Measurements from ENCODE around the gene PPP1R12A.
"Not testable (repeated sequence)": the region's sequence is repeated elsewhere in the genome, so short reads cannot be mapped to it uniquely, and the experiment has no call there.

Gene PPP1R12A

GRCh38 chr12:79935021-79935623 lies at the start of gene PPP1R12A:
TSS of gene PPP1R12A (minus strand) at chr12:79935097. CDS start at chr12:79934931, 166 bp downstream.
- peak; percentile 96 for DNase-seq

- DNase-seq = peak; percentile 58
Observed at GRCh38 chr12:79983986-79984620, 49.2 kb upstream of the PPP1R12A start.

- DNase-seq = no peak
Observed at GRCh38 chr12:79983492-79983891, 48.6 kb upstream of the PPP1R12A start.

GRCh38 chr12:79982086-79983062 lies 47.5 kb upstream of the PPP1R12A start:
- DNase-seq = no peak

GRCh38 chr12:79978692-79979091 lies 43.8 kb upstream of the PPP1R12A start:
- no peak for DNase-seq

GRCh38 chr12:79977856-79978460 lies 43.1 kb upstream of the PPP1R12A start:
- not testable (repeated sequence) for DNase-seq

- no peak for DNase-seq
Observed at GRCh38 chr12:79975143-79975542, 40.2 kb upstream of the PPP1R12A start.

- no peak for DNase-seq
Observed at GRCh38 chr12:79973801-79974200, 38.9 kb upstream of the PPP1R12A start.

GRCh38 chr12:79964100-79964627 lies 29.3 kb upstream of the PPP1R12A start:
- no peak for DNase-seq

GRCh38 chr12:79961411-79961810 lies 26.5 kb upstream of the PPP1R12A start:
- DNase-seq = peak; percentile 97

GRCh38 chr12:79959484-79959883 lies 24.6 kb upstream of the PPP1R12A start:
- DNase-seq = no peak

GRCh38 chr12:79956896-79957295 lies 22.0 kb upstream of the PPP1R12A start:
- DNase-seq = no peak

- DNase-seq = no peak
Observed at GRCh38 chr12:79955561-79955960, 20.7 kb upstream of the PPP1R12A start.

GRCh38 chr12:79954037-79954610 lies 19.2 kb upstream of the PPP1R12A start:
- no peak for DNase-seq

- no peak for DNase-seq
Observed at GRCh38 chr12:79949098-79949497, 14.2 kb upstream of the PPP1R12A start.

GRCh38 chr12:79945433-79945832 lies 10.5 kb upstream of the PPP1R12A start:
- no peak for DNase-seq

GRCh38 chr12:79944565-79944964 lies 9.7 kb upstream of the PPP1R12A start:
- DNase-seq = no peak

- not testable (repeated sequence) for DNase-seq
Observed at GRCh38 chr12:79942846-79943245, 7.9 kb upstream of the PPP1R12A start.

GRCh38 chr12:79939728-79940310 lies 4.9 kb upstream of the PPP1R12A start:
- no peak for DNase-seq

- DNase-seq = no peak
Observed at GRCh38 chr12:79938843-79939242, 3.9 kb upstream of the PPP1R12A start.

GRCh38 chr12:79936670-79937069 lies 1.8 kb upstream of the PPP1R12A start:
- no peak for DNase-seq

Data from NCI-H748 treated with DMSO at 0.1 percent for 48 hours (cell line).